ENCODE measurements around the gene LUZP1.

The LUZP1 gene

GRCh38 chr1:23188434-23188884 lies 19.8 kb upstream of the LUZP1 start:
- no peak for DNase-seq

GRCh38 chr1:23187637-23188036 lies 19.0 kb upstream of the LUZP1 start:
- DNase-seq: no peak

GRCh38 chr1:23185381-23185780 lies 16.7 kb upstream of the LUZP1 start:
- DNase-seq: no peak

- peak; percentile 47 for DNase-seq
Observed at GRCh38 chr1:23184212-23184934, 15.7 kb upstream of the LUZP1 start.

GRCh38 chr1:23179862-23180261 lies 11.2 kb upstream of the LUZP1 start:
- no peak for DNase-seq

GRCh38 chr1:23178950-23179349 lies 10.3 kb upstream of the LUZP1 start:
- no peak for DNase-seq

- no peak for DNase-seq
Observed at GRCh38 chr1:23178414-23178813, 9.8 kb upstream of the LUZP1 start.

GRCh38 chr1:23177438-23178380 lies 9.1 kb upstream of the LUZP1 start:
- peak; percentile 46 for DNase-seq

- no peak for DNase-seq
Observed at GRCh38 chr1:23177031-23177430, 8.4 kb upstream of the LUZP1 start.

GRCh38 chr1:23174426-23175110 lies 5.9 kb upstream of the LUZP1 start:
- DNase-seq: peak; percentile 24

- no peak for DNase-seq
Observed at GRCh38 chr1:23171181-23171755, 2.6 kb upstream of the LUZP1 start.

GRCh38 chr1:23169727-23170335 lies 1.2 kb upstream of the LUZP1 start:
- no peak for DNase-seq

GRCh38 chr1:23169195-23169575 lies 529 bp upstream of the LUZP1 start:
- DNase-seq: no peak

- peak; percentile 40 for DNase-seq
Observed at GRCh38 chr1:23168079-23168444, 594 bp downstream of the LUZP1 start.

- DNase-seq: peak; percentile 38
Observed at GRCh38 chr1:23167353-23168078, 1.1 kb downstream of the LUZP1 start.

- DNase-seq: no peak
Observed at GRCh38 chr1:23166854-23167253, 1.8 kb downstream of the LUZP1 start.

GRCh38 chr1:23163395-23163794 lies 5.3 kb downstream of the LUZP1 start:
- no peak for DNase-seq

GRCh38 chr1:23159963-23160877 lies 8.4 kb downstream of the LUZP1 start:
- no peak for DNase-seq

- DNase-seq: no peak
Observed at GRCh38 chr1:23156940-23157339, 11.7 kb downstream of the LUZP1 start.

- DNase-seq: no peak
Observed at GRCh38 chr1:23152966-23153684, 15.5 kb downstream of the LUZP1 start.

All from activated CD4-positive, alpha-beta T cell treated with anti-CD3 and anti-CD28 coated beads, Interleukin-10, Interleukin-2, amounts not matched to agents 100 ng/mL and 50 ng/mL, durations not matched to agents 16 hours and 8 hours (primary cell).